A549 (cell line): Measurements from ENCODE around the gene DHDH.

Experiments
- CEBPB ChIP-seq, 2 experiments: fragments of >200 bp in 1 of 2; sonication (Bioruptor Twin) in 1 of 2; formaldehyde crosslinking in 1 of 2; IDR thresholded peaks; 2 replicates each; pipeline ENCODE4 v1.6.1; 2012 to 2016
- CHD2 ChIP-seq: fragments of 150-350 bp; IDR thresholded peaks from 2 replicates; pipeline ENCODE4 v1.6.1; 2014; ENCODE audit warnings: low read length; ENCODE audit not compliant: partially characterized antibody
- CHD4 ChIP-seq: fragments of 200-600 bp; sonication (generic); IDR thresholded peaks from 2 replicates; pipeline ENCODE4 v1.6.1; 2016; ENCODE audit warnings: antibody characterized with exemption, mild to moderate bottlenecking, borderline replicate concordance
- ESRRA ChIP-seq: fragments of 150-350 bp; IDR thresholded peaks from 2 replicates; pipeline ENCODE4 v1.6.1; 2014; ENCODE audit warnings: mild to moderate bottlenecking, low read length, borderline replicate concordance
- FOSL2 ChIP-seq, 2 experiments: fragments of 450-650 bp in 1 of 2; fragments of >200 bp in 1 of 2; sonication (Bioruptor Twin) in 1 of 2; formaldehyde crosslinking; IDR thresholded peaks; 2 replicates each; pipeline versions ENCODE4 v1.5.0 to v1.6.1; 2016 to 2020; ENCODE audit warnings: mild to moderate bottlenecking in 1 of 2, moderate library complexity in 1 of 2
- HEYL ChIP-seq: fragments of 250-450 bp; sonication (Bioruptor Pico); IDR thresholded peaks from 2 replicates; pipeline ENCODE4 v1.8.0; 2021; ENCODE audit warnings: mild to moderate bottlenecking, moderate library complexity
- JUNB ChIP-seq: fragments of >200 bp; sonication (Bioruptor Twin); formaldehyde crosslinking; IDR thresholded peaks from 2 replicates; pipeline ENCODE4 v1.6.1; 2016
- KDM1A ChIP-seq: fragments of 200-600 bp; sonication (generic); IDR thresholded peaks from 2 replicates; pipeline ENCODE4 v1.6.1; 2016; ENCODE audit warnings: low read depth, mild to moderate bottlenecking
- MAZ ChIP-seq: fragments of 150-350 bp; IDR thresholded peaks from 2 replicates; pipeline ENCODE4 v1.6.1; 2014; ENCODE audit warnings: antibody characterized with exemption, low read depth, low read length, borderline replicate concordance
- NR3C1 ChIP-seq: fragments of >200 bp; sonication (Bioruptor Twin); formaldehyde crosslinking; IDR thresholded peaks from 3 replicates; pipeline ENCODE4 v1.6.1; 2017
- POLR2A ChIP-seq: IDR thresholded peaks from 2 replicates; pipeline ENCODE4 v1.6.1; 2012; ENCODE audit warnings: mild to moderate bottlenecking, low read length
- TF ChIP-seq, protein P1 (sequence below): fragments of >200 bp; sonication (Bioruptor Twin); formaldehyde crosslinking; IDR thresholded peaks from 3 replicates; pipeline ENCODE4 v1.5.1; 2016

DNA sequence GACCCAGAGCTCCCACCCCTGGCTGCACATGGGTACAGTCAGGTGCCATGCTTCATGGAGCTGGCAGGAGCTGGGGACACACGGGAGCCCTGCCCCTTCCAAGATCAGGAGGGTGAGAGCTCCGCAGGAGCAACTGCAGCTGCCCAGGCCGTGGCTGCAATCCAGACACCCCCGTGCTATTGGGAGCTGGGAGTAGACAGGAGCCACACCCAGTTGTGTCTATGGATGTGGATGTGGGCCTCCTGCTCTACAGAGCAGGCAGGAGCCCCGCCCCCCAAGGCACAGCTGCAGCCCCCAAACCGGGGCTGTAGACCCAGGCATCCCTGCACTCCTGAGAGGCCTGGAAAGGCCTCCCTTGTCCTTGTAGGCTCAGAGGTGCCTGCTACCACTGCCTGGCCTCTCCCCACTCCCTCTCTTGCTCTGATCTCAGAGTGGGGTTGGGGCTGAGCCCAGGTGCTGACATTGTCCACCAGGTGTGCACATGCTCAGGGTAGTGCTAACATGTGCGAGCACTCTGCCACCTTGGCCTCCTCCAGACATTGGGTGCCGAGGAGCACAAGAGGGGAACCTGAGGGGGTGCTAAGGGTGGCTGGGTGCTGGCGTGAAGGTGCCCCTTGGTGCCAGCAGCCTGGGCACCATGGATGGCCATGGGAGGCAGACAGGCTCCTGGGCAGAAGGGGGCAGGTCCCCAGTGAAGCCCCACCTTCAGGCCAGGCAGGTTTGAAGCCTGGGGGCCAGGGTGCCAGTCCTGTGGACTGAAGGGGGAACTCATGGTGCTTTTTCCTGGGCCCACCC lies 13.2 kb downstream of the DHDH start:
- no peak for TF ChIP-seq POLR2A
- no peak for TF ChIP-seq CEBPB (IDR thresholded peaks at IDR 0.05)
- TF ChIP-seq HEYL (CRISPR knock-in tag) = no peak
- no peak for TF ChIP-seq MAZ
- TF ChIP-seq JUNB = no peak
- TF ChIP-seq, protein P1, sequence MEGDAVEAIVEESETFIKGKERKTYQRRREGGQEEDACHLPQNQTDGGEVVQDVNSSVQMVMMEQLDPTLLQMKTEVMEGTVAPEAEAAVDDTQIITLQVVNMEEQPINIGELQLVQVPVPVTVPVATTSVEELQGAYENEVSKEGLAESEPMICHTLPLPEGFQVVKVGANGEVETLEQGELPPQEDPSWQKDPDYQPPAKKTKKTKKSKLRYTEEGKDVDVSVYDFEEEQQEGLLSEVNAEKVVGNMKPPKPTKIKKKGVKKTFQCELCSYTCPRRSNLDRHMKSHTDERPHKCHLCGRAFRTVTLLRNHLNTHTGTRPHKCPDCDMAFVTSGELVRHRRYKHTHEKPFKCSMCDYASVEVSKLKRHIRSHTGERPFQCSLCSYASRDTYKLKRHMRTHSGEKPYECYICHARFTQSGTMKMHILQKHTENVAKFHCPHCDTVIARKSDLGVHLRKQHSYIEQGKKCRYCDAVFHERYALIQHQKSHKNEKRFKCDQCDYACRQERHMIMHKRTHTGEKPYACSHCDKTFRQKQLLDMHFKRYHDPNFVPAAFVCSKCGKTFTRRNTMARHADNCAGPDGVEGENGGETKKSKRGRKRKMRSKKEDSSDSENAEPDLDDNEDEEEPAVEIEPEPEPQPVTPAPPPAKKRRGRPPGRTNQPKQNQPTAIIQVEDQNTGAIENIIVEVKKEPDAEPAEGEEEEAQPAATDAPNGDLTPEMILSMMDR = no peak
- TF ChIP-seq CHD2 = no peak
- no peak for TF ChIP-seq FOSL2 (IDR thresholded peaks at IDR 0.05)
- no peak for TF ChIP-seq FOSL2 (CRISPR knock-in tag; IDR thresholded peaks at IDR 0.05)
- no peak for TF ChIP-seq KDM1A
- TF ChIP-seq CHD4 = no peak
- no peak for TF ChIP-seq ESRRA
- no peak for TF ChIP-seq NR3C1
